Muscle of back (tissue), 11 donors: Measurements from ENCODE around the gene CDKAL1. TPM values are rescaled to one million over a fixed set of nuclear protein-coding genes. Genes with fewer than 3 reads are reported as not detected.

ENCODE experiments used
- DNase-seq, 3 donors: peaks; one replicate each; pipeline versions ENCODE4 v3.0.0 to v3.0.0-alpha.2; 2013
- polyA plus RNA-seq, 10 donors: library from polyadenylated mRNA; unstranded; fragments of 120-200 nt; gene quantifications; one replicate each; pipeline ENCODE4 v1.2.1, GENCODE V29; 2013; ENCODE audit not compliant: insufficient read length in 10 of 10

CDKAL1 gene
- polyA plus RNA-seq, 10 donors, result 10.7 to 17.1 (median 13.9) TPM

- no peak for DNase-seq
These were observed 565.4 kb downstream of the CDKAL1 start for GRCh38 chr6:21099338-21100314.

- DNase-seq, result no peak
These were observed 566.7 kb downstream of the CDKAL1 start for GRCh38 chr6:21100991-21101390.

GRCh38 chr6:21101694-21102093, 567.4 kb downstream of the CDKAL1 start:
- no peak for DNase-seq

GRCh38 chr6:21102201-21102600, 567.9 kb downstream of the CDKAL1 start:
- no peak for DNase-seq

GRCh38 chr6:21102624-21103023, 568.4 kb downstream of the CDKAL1 start:
- no peak for DNase-seq

GRCh38 chr6:21103626-21104224, 569.5 kb downstream of the CDKAL1 start:
- no peak for DNase-seq

- DNase-seq, result no peak
These were observed 570.0 kb downstream of the CDKAL1 start for GRCh38 chr6:21104288-21104687.

GRCh38 chr6:21107796-21108195, 573.5 kb downstream of the CDKAL1 start:
- DNase-seq, result no peak

GRCh38 chr6:21109391-21110178, 575.3 kb downstream of the CDKAL1 start:
- peak; percentile 64 to 84 (median 66) for DNase-seq

GRCh38 chr6:21110684-21111083, 576.4 kb downstream of the CDKAL1 start:
- no peak for DNase-seq

- peak in 2 of 3 donors; percentile 20 to 61 for DNase-seq
These were observed 577.0 kb downstream of the CDKAL1 start for GRCh38 chr6:21111093-21111725.

- DNase-seq, result peak in 2 of 3 donors; percentile 19 to 52
These were observed 580.9 kb downstream of the CDKAL1 start for GRCh38 chr6:21115111-21115510.

- no peak for DNase-seq
These were observed 582.5 kb downstream of the CDKAL1 start for GRCh38 chr6:21116736-21117135.

GRCh38 chr6:21118216-21118780, 584.0 kb downstream of the CDKAL1 start:
- DNase-seq, result peak in 1 of 3 donors; percentile 46

GRCh38 chr6:21121636-21122136, 587.4 kb downstream of the CDKAL1 start:
- no peak for DNase-seq

- no peak for DNase-seq
These were observed 589.5 kb downstream of the CDKAL1 start for GRCh38 chr6:21123507-21124436.

GRCh38 chr6:21128601-21129000, 594.3 kb downstream of the CDKAL1 start:
- DNase-seq, result no peak

GRCh38 chr6:21131406-21131805, 597.1 kb downstream of the CDKAL1 start:
- DNase-seq, result no peak

GRCh38 chr6:21132446-21132845, 598.2 kb downstream of the CDKAL1 start:
- DNase-seq, result no peak
